ENCODE measurements around the gene CTRB1.
"Not testable (repeated sequence)": the region's sequence is repeated elsewhere in the genome, so short reads cannot be mapped to it uniquely, and the experiment has no call there.

CTRB1 gene

DNA sequence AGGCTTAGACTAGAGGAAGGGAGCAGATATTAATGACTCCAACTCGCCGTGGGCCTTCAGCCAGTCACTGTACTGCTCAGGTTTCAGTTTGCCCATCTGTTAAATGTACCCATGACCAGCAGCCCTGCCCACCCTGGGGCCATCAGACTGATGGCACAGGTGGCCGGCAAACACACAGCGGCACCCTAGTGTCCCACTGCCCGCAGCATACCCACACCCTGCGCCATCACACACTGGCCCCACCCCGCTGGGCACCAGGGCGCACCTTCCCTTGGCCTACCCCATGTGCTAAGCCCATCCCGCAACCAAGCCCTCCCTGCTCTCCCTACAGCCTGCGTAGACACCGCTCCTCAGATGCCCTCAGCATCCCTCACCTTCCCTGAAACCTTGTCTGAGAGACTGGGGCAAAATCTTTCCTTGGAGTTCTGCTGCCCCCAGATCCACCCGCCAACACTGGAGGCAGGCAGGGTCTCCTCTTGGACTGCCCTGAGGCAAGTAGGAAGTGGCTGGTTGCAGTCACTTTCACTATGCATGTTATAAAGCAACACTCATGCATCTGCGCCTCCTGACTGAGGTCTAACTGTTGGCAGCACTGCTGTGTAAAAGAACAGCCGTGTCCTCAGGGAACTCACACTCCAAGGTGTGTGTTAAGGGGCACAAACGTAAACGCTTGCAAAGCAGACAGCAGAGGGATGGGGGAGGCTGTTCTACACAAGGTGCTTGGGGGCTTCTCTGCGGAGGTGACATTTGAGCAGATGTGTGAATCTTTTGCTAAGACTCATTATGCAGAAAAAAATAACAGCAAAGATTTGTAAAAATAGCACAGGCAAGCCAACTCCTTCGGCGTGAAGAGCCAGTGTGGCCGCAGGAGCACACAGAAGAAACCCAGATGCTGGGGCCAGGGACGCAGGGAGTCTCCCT, 39.4 kb downstream of the CTRB1 start:
- DNase-seq: no peak

DNA sequence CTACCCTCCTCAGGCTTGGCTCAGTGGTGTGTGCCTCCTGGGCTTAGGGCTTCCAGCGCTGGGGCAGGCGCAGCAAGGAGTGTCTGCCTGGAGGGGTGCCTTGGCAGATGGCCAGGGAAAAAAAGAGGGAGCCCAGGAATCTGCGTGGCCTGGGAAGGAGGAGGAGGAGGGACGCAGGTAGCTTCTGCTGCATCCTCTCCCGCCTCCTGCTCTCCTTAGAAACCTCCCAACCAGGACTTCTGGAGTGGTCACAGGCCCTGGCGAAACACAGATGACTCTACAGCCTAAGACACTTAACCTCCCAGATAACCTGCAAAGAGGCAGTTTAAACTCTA, 40.0 kb downstream of the CTRB1 start:
- DNase-seq: no peak

DNA sequence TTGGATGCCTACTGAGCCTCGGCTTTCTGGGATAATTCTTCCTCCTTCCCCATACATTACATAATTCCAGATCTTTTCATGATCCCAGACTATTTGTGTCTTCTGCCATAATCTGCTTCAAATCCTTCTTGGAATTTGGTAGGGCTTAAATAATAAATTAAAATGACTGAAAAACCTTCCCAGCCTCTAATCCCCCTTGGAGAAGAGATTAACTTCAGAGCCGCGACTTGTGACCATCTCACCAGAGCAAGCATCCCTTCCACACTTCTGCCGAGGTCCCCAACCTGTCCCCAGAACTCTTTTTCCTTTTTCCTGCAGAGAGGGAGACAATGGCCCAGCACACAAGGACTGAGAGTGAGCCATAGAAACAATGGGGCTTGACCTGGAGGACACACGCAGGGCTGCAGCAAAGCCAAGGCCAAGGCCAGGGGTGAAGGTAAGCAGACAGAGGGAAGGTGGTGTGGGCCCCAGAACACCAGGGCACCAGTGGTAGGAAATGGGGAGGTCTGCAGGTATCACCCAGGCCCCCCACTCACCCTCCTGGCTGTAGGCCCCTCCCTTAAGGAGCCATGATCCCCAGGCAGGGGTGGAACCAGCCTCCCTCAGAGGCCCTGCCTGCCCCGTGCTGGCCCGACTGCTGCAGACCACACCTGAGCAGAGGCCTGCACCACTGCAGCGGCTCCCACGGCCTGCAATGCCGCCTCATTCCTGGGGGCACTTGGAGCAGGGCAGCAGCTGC, 42.2 kb downstream of the CTRB1 start:
- DNase-seq: no peak

DNA sequence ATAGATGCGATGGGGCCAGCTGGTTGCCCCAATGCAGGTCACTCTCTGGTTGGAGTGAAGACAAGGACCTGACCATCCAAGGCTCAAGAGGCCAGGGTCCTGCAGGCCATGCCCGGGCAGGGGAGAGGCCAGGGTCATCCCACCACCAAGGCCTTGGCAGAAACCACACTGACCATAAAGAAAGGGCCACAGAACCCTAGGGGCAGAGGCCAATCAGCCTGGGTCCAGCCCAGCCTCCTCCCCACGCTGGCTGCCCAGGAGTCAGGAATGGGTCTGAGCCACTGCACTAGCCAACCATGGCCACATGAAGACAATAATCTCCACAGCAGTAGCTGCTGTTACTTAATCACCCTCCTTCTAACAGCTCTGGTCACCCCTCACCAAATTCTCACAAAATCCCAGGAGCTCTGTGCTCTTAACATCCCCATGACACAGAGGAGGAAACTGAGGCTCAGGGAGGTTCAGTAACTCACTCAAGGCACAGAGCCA, 42.8 kb downstream of the CTRB1 start:
- no peak for DNase-seq

DNA sequence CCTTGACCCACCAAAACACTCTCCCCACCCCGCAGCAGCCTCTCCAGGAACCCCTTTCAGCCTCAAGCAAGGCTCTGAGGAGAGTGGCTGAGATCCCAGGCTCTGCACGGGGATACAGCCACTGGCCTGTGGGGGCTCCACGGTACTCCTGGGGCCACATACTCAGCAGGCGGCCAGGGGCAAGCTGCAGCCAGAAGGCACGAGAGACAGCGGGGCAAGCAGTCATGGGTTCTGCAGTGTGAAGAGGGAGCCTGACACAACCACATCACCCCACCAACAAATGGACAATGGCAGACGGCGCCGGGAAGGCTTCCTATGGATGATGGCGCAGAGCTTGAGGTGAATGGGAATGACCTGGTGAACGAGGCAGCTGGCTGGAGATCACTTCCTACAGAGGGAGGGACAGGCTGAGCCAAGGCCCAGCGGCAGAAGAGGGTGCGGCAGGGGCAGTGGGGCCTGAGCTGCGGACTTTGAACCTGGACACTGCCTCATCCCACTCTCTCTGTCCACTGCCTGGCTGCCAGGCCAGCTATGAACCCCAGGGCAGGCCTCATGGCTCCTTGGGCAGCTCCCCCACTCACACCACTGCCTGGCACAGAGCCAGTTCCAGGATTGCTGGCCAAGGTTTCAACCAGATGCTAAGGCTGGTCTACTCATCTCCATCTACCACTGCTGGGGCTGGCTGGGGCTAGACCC, 43.5 kb downstream of the CTRB1 start:
- DNase-seq: no peak

DNA sequence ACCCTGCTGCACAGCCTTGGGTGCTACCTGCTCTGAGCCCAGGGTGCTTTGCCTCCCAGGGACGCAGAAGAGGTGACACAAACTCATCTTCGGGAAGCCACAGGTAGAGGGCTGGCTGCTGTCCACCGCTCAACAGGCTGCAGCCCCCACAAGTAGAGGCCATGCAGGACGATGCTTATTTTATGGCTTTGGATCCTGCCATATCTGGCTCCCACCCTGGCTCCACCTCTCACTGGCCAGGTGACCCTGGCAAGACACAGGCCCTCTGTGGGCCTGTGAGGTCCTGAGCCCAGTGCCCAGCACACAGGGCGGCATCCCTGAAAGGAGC, 44.0 kb downstream of the CTRB1 start:
- DNase-seq: no peak

DNA sequence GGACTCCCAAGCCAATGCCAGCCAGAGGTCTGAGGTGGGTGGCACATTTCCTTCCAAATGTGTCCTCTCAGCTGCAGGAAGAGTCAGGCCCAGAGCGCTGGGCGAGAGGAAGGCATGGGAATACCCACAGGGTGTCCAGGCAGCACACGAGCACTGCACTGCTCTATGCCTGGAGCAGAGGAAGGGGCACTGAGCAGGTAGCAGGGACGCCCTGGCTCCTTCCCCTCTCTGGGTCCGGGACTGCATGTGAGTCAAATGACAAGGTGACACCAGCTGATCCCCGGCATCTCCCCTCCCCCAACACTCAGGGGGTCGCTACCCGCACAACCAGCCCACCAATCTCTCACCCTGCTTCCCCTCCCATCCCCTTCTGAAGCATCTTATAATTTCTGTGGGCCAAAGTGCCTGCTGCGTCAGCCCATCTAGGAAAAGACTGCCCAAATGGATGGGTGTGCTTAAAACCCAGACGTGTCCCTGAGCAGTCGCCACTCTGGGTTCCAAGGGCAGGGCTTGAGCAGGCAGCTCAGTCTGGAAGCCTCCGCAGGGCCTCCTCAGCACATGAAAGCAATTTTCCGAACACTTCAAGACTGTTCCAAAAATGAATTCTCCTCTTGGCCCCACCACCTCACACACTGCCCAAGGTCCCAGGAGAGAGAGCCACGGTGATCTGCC, 44.6 kb downstream of the CTRB1 start:
- no peak for DNase-seq

DNA sequence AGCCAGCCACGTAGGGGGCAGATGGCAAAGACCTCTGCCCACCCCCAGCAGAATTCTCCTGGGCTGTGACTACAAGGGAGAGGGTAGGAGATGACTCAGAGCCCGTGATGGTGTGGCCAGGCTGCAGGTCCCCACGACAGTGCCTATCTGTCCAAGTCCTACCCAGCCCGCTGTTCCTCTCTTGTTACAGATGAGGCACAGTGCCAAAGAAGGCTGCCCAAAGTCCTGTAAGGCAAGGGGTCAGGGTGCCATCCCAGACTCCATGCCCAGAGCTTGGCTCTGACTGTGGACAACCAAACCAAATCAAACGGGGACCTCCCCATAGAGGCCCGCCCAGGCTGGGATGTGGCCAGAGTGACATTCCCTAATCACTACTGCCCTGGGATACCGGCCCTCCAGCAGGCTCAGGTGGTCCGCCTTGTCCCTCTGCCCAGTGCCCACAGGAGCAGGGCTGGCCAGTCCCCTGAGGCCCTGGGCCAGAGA, 45.2 kb downstream of the CTRB1 start:
- DNase-seq: no peak

DNA sequence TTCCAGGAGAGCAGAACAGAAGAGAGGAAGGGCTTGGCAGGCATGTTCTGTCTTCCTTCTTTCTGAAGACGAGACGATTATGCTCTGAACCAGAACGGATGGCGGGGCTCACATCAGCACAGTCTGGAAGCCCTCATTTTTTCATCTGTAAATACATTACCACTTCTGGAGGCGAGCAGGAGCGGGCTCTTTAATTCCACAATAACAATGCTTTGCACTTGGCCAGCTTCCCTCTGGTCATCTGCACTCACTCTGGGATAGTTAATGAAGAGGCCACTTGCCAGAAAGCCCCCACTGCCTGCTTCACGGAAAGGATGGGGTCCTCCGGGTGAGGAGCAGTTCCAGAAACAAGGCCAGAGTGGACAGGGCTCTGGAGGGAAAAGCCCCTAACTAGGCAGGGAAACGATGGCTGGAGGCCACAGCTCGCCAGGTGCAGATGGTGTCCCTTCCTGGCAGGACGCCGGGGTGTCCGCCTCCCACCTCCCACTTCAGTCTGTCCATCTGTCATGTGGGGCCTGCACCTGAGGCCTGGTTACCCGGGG, 45.7 kb downstream of the CTRB1 start:
- DNase-seq: no peak

DNA sequence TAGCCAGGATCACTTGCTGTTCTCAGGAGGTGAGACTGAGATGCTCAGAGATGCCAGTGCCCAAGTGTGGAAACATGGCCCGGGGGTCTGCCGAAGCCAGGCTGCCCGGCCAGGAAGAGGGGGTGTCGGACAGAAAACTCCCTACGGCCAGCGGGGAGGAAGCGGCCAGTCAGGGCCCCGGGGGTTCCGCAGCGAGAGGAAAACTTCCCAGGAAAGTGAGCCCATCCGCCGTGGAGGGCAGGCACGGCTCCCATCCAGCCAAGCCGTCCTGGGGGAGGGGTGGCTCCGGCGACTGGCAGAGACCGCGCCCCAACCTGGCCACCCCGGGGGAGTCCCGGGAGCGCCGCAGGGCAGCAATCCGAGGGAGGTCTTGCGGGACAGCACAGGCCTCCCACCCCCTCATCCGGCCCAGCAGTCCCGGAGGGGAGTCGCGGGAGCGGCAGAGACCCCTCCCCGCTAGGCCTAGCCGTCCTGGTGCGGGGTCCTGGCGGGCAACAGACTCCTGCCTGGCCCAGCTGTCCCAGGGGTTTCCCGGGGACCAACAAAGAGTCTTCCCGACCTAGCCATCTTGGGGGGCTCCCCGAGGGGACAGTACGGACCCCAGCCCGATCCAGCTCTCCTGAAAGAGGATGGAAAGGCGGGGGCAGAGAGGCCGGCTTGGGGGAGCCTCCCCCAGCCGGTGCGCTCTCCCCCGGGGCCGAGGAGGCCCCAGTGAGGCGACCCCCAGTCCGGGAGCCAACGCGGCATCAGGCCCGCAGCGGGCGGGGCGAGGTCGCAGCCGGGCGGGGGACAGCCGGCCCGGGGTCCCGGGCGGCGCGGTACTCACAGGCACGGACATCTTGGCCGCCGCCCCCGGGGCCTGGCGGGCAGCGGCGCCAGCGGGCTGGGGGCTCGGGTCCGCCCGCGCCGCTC, 46.5 kb downstream of the CTRB1 start:
- DNase-seq: no peak

DNA sequence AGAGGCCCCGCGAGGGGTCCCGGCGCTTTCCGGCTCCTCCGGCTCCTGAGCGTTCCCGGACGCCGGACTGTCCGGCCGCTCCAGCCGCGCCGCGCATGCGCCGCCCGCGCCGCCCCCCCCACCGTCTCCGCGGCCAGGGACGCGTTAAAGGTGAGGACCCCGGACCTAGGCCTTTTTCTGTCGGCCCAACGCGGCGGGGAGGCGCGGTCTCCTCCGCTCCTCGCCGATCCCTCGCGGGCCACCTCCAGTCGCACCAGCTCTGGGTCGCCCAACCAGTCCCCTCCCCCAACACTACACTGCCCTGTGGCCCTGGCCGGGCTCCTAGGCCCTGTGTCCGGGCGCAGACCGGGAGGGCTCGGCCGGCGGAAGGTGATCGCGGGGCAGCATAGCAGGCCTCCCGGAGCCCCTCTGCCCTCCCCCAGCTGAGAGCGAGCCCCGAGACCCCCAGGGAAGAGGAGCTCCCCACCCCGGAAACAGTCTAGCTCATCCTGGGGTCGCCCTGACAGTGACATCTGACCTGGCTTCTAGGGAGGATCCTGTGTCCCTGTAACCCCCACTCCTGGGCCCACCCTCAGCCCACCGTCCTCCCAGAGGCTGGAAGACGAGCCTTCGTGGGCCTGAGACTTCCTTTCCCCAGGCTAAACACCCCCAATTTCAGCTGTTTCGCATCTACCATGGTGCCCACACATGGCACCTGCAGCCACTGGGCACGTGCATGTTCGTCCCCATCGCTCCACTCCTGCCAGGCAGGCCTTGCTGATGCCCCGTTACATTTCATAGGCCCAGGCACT, 47.3 kb downstream of the CTRB1 start:
- DNase-seq: no peak

DNA sequence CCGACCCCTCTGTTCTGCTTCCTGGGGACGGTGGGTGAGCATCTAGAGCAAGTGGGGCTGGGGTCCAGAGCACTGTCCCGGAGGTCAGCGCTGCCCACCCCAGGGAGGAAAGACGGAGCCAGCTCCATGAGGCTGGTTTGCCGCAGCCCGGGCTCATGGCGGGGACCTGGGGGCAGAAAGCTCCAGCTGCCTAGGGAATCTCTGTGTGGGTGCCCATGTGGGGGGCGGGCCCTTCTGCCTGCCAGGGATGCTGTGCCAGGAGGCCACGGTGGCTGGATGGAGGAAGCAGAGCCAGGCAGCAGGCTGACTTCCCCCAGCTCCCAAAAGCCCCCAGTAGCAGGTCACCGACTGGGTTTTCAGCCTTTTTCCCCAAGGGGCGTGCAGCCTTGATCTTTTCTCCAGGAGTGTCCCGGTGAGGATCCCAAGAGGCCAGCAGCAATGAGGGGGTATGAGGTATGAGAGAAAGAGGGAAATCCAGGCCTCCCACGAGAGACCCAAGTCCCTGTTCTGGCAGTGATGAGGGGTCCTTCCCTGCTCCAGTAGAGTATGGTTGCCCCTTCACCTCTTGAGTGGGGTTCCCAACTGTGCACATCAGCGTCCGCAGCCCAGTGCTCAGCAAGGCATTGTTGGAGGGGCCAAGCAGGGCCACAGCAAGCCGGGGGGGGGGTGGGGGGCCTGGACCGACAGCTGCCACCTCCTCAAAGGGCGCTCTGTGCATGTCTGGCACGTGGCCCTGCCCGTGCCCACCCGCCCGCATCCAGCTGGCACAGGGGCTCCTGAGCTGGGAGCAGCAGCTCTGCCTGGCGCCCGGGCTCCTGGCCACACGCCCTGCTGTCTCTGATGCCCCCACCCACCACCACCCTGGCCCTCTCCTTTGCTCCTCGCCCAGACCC, 48.2 kb downstream of the CTRB1 start:
- DNase-seq: no peak

DNA sequence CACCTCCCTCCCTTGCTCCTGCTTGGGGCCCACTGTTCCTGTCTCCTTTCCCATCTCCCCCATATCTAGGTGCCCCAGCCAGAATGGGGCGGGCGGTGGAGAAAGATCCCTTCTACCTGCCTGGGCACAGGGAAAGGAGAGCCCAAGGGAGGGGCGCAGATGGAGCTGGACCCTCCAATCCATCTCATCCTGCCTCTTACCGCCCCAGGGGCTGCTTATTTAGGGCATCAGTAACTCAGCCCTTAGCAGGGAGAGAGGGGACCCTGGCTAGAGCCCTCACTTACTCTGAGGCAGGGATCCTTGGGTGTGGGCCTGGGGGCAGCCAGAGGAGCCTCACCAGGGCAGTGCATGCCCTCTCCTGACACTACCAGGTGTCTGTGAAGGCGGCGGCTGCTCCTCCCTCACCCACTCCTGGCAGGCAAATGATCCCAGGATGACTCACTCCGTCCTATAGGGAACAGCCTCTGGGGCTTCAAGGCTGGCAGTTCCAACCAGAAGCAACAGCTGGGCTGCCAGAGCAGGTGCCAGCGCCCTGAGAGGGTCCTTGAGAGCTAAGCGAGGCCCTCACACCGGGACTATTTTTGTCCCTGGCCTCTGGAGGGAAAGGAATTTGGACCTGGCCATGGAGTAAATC, 49.0 kb downstream of the CTRB1 start:
- no peak for DNase-seq

DNA sequence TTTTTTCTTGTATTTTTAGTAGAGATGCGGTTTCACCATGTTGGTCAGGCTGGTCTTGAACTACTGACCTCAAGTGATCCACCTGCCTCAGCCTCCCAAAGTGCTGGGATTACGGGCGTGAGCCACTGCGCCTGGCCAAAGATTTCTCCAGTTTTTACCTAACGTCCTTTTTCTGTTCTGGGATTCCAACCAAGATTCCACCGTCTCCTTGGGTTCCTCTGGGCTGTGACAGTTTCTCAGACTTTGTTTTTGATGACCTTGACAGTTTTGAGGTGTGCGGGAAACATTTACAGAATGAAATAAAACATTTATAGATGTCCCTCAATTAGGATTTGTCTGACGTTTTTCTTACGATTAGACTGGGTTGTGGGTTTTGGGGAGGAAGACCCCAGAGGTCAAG, 50.6 kb downstream of the CTRB1 start:
- not testable (repeated sequence) for DNase-seq

DNA sequence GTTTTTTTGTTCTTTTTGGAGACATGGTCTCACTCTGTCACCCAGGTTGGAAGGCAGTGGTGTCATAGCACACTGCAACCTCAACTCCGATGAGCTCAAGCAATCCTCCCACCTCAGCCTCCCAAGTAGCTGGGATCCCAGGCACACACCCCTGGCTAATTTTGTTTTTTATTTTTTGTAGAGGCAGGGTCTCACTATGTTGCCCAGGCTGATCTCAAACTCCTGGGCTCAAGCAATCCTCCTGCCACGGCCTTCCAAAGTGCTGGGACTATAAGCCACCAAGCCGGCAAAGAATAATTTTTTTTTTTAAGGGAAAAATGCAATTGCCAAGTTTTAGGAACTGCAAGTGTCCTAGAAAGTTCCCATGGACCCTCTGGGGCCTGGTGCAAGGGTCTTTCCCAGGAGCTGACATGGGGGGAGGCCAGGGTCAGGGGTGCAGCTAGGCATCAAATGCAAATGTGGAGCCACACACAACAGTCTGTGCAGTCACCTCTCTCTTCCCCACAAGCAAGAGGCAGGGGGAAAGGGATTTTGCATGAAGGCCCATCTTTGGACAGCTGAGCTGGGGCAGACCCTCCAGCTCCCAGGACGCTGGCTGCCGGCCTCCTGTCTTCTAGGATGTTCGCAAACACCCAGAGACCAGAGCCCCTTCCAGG, 52.8 kb downstream of the CTRB1 start:
- no peak for DNase-seq

DNA sequence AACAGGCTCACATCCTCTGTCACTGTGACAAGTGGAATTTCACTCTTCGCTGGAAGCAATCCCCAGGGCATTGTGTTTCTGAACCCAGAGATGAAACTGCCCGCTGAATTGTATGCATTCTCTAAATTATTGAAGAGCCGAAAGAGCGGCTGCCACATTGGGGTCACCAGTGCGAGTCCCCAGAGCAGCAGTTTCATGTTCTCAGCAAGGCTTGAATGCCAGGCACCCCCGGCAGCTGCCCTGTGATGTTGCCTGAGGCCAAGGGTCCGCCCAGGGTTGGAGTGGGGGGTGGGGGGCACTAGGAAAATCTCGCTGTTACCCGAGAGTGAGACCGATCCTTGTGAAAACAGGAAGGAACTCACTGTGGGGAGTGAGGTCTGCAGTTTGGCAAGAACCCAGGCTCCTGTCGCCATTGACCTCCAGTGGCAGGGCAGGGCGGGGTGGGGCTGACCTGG, 53.3 kb downstream of the CTRB1 start:
- no peak for DNase-seq

DNA sequence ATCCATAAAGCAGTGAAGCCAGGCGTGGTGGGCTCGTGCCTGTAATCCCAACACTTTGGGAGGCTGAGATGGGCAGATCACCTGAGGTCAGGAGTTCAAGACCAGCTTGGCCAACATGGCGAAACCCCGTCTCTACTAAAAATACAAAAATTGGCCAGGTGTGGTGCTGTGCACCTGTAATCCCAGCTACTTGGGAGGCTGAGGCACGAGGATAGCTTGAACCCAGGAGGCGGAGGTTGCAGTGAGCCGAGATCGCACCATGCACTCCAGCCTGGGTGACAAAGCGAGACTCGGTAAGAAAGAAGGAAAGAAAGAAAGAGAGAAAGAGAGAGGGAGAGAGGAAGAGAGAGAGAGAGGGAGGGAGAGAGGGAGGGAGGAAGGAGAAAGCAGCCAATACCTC, 53.8 kb downstream of the CTRB1 start:
- not testable (repeated sequence) for DNase-seq

Data from activated CD8-positive, alpha-beta memory T cell treated with anti-CD3 and anti-CD28 coated beads, Interleukin-2, amount 50 U/mL, for 4 hours (primary cell).